Measurements from ENCODE around the gene CCDC88A. TPM values are rescaled to one million over a fixed set of nuclear protein-coding genes. Genes with fewer than 3 reads are reported as not detected.
"Not testable (repeated sequence)": the region's sequence is repeated elsewhere in the genome, so short reads cannot be mapped to it uniquely, and the experiment has no call there.

Gene CCDC88A
- total RNA-seq, 1 donor from 2014 or later, result 77.1 TPM

DNA sequence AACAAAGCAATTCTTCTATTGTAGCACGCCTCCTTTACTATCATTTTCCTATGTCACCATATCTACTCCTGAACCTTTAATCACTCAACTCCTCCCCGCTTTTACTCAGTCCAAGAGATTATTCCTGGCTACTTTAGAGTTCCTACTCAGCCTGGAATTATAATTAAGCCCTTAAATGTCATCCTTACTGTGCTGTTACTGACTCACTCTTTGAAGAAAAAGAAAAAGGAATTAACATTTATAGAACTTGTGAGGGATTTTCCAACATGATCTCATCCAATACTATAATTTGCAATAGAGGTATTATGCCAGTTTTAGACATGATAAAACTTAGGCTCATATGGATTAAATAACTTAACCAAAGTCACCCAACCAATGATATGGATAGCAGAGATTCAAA lies 61.7 kb downstream of the CCDC88A start:
- Mint-ChIP-seq H3K27me3 (no peaks in the 10 kb centered on the region), H3K4me3 (ENCODE audit: low read depth) (no peak overlapping the region), H3K4me1 (ENCODE audit: low read depth) (no peaks in the 10 kb centered on the region), H3K9me3 (ENCODE audit: low read depth) (no peaks in the 10 kb centered on the region), H3K27ac (no peak overlapping the region), H3K36me3 (ENCODE audit: insufficient read depth) (peaks cover 11% of the 10 kb centered on the region)
- DNase-seq (ENCODE audit: low spot score, unreplicated experiment), result no peak
- TF ChIP-seq, protein P1, sequence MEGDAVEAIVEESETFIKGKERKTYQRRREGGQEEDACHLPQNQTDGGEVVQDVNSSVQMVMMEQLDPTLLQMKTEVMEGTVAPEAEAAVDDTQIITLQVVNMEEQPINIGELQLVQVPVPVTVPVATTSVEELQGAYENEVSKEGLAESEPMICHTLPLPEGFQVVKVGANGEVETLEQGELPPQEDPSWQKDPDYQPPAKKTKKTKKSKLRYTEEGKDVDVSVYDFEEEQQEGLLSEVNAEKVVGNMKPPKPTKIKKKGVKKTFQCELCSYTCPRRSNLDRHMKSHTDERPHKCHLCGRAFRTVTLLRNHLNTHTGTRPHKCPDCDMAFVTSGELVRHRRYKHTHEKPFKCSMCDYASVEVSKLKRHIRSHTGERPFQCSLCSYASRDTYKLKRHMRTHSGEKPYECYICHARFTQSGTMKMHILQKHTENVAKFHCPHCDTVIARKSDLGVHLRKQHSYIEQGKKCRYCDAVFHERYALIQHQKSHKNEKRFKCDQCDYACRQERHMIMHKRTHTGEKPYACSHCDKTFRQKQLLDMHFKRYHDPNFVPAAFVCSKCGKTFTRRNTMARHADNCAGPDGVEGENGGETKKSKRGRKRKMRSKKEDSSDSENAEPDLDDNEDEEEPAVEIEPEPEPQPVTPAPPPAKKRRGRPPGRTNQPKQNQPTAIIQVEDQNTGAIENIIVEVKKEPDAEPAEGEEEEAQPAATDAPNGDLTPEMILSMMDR (IDR thresholded peaks at IDR 0.05; ENCODE audit: unreplicated experiment), result no peak

DNA sequence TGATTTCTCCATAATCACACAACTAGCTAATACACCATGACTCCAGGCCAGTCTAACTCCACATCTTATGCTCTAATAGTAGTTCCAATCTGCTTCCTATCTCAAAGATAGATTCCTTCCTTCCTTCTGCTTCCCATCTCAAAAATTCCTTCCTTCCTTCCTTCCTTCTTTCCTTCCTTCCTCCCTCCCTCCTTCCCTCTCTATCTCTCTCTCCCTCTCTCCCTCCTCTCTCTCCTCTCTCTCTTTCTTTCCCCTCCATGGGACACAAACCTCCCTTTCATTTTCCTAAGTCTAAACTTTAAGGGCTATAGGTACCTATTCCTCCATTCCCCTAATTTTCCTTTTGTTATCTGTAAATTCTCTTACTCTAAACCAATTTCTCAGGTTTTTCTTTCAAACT lies 62.5 kb downstream of the CCDC88A start:
- DNase-seq (ENCODE audit: low spot score, unreplicated experiment), result no peak
- H3K27me3 Mint-ChIP-seq, result no peaks in the 10 kb centered on the region
- H3K4me3 Mint-ChIP-seq (ENCODE audit: low read depth), result no peak overlapping the region
- H3K9me3 Mint-ChIP-seq (ENCODE audit: low read depth), result no peaks in the 10 kb centered on the region
- H3K36me3 Mint-ChIP-seq (ENCODE audit: insufficient read depth), result peaks cover 11% of the 10 kb centered on the region
- no peaks in the 10 kb centered on the region for H3K4me1 Mint-ChIP-seq (ENCODE audit: low read depth)
- TF ChIP-seq, protein P1 (IDR thresholded peaks at IDR 0.05; ENCODE audit: unreplicated experiment), result no peak
- H3K27ac Mint-ChIP-seq, result no peak overlapping the region

DNA sequence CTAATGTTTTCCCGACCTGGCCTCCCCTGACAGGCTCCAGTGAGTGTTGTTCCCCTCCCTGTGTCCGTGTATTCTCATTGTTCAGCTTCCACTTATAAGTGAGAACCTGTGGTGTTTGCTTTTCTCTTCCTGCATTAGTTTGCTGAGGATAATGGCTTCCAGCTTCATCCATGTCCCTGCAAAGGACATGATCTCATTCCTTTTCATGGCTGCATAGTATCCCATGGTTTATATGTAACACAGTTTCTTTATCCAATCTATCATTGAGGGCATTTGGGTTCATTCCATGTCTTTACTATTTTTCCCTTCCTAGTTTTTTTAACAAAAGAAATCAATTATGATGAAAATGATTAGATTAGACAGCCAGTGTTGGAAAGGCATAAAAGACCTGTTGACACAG lies 63.5 kb downstream of the CCDC88A start:
- H3K4me3 Mint-ChIP-seq (ENCODE audit: low read depth); H3K9me3 Mint-ChIP-seq (ENCODE audit: low read depth); H3K27ac Mint-ChIP-seq; DNase-seq (ENCODE audit: low spot score, unreplicated experiment); H3K27me3 Mint-ChIP-seq; H3K4me1 Mint-ChIP-seq (ENCODE audit: low read depth): not testable (repeated sequence)
- peaks cover 16% of the 10 kb centered on the region for H3K36me3 Mint-ChIP-seq (ENCODE audit: insufficient read depth)

DNA sequence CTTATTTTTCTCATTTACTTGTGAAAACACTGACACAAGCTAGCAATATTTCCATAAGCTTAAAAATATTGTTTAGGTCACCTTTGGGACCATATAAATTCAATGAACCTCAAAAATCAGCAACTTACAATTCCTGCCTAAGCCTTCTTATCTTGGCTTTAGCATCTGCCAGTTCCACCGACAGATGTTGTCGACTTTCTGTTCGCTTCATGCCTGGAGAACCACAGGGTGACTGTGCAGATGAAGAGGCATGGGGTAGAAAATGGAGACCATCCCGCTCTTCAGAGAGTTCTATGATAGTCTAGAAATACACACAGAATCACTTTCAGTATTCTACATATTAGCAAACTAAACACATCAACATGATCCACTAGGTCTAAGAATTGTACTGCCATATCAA lies 64.2 kb downstream of the CCDC88A start:
- Mint-ChIP-seq H3K27ac (no peak overlapping the region), H3K4me3 (ENCODE audit: low read depth) (no peak overlapping the region), H3K27me3 (no peaks in the 10 kb centered on the region), H3K9me3 (ENCODE audit: low read depth) (peaks cover 3% of the 10 kb centered on the region), H3K36me3 (ENCODE audit: insufficient read depth) (peaks cover 18% of the 10 kb centered on the region), H3K4me1 (ENCODE audit: low read depth) (no peaks in the 10 kb centered on the region)
- DNase-seq (ENCODE audit: low spot score, unreplicated experiment), result no peak
- TF ChIP-seq, protein P1 (IDR thresholded peaks at IDR 0.05; ENCODE audit: unreplicated experiment), result no peak

DNA sequence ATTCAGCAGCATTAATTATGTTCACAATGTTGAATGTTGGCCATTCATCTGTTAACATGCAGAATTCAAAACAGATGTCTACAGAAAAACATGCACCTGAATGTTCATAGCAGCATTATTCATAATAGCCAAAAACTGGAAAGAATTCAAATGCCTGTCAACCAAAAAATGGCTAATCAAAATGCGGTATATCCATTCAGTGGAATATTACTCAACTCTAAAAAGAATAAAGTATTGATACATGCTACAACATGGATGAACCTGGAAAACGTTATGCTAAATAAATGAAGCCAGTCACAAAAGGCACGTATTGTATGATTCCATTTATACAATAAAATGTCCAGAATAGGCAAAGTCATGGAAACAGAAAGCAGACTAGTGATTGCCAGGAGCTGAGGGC lies 68.0 kb downstream of the CCDC88A start:
- TF ChIP-seq, protein P1 (IDR thresholded peaks at IDR 0.05; ENCODE audit: unreplicated experiment), result no peak
- peaks cover 3% of the 10 kb centered on the region for H3K9me3 Mint-ChIP-seq (ENCODE audit: low read depth)

DNA sequence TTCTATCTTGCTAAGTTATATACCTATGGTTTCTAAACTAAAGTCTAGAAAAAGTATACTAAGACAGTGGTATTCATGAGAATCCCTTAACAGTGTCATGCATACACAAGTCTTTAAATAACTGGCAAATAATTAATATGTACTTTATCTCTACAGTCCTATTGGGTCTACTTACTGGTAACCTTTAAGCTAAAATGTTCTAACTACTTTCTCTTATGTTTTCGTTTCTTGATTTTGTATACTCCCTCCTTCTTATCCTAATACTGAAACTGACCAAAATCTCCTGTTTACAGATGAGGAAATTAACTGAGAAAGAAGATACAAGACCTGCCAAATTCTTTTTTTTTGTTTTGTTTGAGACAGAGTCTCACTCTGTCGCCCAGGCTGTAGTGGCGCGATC lies 74.6 kb downstream of the CCDC88A start:
- no peak for DNase-seq (ENCODE audit: low spot score, unreplicated experiment)
- Mint-ChIP-seq H3K9me3 (ENCODE audit: low read depth) (no peaks in the 10 kb centered on the region), H3K4me3 (ENCODE audit: low read depth) (no peak overlapping the region), H3K27me3 (no peaks in the 10 kb centered on the region), H3K27ac (no peak overlapping the region), H3K36me3 (ENCODE audit: insufficient read depth) (peaks cover 11% of the 10 kb centered on the region), H3K4me1 (ENCODE audit: low read depth) (peaks cover 2% of the 10 kb centered on the region)
- TF ChIP-seq, protein P1 (IDR thresholded peaks at IDR 0.05; ENCODE audit: unreplicated experiment), result no peak

More for the DNA sequence above, 68.0 kb downstream of the CCDC88A start:
- H3K4me1 Mint-ChIP-seq (ENCODE audit: low read depth), result no peaks in the 10 kb centered on the region
- H3K36me3 Mint-ChIP-seq (ENCODE audit: insufficient read depth), result peaks cover 25% of the 10 kb centered on the region
- H3K27ac Mint-ChIP-seq, result no peak overlapping the region
- no peak for DNase-seq (ENCODE audit: low spot score, unreplicated experiment)
- no peaks in the 10 kb centered on the region for H3K27me3 Mint-ChIP-seq
- no peak overlapping the region for H3K4me3 Mint-ChIP-seq (ENCODE audit: low read depth)

Measured in progenitor cell of endocrine pancreas (in vitro differentiated cells).